Measurements from ENCODE around the gene WDR83.

DNA sequence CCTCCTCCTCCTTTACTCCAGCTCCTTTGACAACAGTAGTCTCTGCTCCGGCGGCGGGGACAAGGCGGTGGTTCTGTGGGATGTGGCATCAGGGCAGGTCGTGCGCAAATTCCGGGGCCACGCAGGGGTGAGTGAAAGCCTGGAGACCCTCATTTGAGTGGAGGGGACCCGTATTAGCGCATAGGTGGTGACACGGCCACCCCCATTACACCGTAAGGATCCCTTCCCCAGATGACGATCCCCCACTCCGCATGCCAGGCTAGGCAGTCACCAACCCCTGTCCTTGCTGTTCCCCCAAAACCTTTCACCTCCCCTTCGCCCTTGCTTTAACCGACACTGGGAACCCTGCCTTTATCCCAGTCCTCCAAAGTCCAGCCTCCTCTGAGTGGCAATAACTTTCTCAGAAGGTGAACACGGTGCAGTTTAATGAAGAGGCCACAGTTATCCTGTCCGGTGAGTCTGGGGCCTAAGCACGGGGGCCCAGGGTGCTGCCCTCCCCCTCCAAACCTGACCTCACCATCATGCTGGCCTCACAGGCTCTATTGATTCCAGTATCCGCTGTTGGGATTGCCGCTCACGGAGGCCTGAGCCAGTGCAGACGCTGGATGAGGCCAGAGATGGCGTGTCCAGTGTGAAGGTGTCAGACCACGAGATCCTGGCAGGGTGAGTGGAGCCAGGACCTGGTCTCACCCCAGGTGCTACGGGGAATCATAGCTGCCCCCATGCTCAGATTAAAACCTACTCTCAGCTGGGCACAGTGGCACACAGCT is 3.7 kb downstream of the WDR83 start:
- TF ChIP-seq EP300 (IDR thresholded peaks at IDR 0.05) (no peak), POLR2AphosphoS5 (IDR thresholded peaks at IDR 0.05) (no peak), POLR2A (IDR thresholded peaks at IDR 0.05) (no peak)
- TF ChIP-seq, protein P1, sequence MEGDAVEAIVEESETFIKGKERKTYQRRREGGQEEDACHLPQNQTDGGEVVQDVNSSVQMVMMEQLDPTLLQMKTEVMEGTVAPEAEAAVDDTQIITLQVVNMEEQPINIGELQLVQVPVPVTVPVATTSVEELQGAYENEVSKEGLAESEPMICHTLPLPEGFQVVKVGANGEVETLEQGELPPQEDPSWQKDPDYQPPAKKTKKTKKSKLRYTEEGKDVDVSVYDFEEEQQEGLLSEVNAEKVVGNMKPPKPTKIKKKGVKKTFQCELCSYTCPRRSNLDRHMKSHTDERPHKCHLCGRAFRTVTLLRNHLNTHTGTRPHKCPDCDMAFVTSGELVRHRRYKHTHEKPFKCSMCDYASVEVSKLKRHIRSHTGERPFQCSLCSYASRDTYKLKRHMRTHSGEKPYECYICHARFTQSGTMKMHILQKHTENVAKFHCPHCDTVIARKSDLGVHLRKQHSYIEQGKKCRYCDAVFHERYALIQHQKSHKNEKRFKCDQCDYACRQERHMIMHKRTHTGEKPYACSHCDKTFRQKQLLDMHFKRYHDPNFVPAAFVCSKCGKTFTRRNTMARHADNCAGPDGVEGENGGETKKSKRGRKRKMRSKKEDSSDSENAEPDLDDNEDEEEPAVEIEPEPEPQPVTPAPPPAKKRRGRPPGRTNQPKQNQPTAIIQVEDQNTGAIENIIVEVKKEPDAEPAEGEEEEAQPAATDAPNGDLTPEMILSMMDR (IDR thresholded peaks at IDR 0.05) = no peak
